ENCODE measurements around the gene RASA3. TPM values are rescaled to one million over a fixed set of nuclear protein-coding genes. Genes with fewer than 3 reads are reported as not detected.

Gene RASA3
- total and polyA plus RNA-seq, 12 donors, result 6.8 to 16.9 (median 10.3) TPM

GRCh38 chr13:114046431-114046975, 85.9 kb downstream of the RASA3 start:
- intact Hi-C loops (cut with DNase I), result no loop called here
- Histone ChIP-seq H3K27ac (no peak overlapping the region), H3K36me3 (peaks cover 0 to 46% (median 0%) of the 10 kb centered on the region in 9 donors), H3K4me1 (peaks cover 0 to 15% (median 4%) of the 10 kb centered on the region in 9 donors), H3K9me3 (peaks cover 0 to 7% (median 0%) of the 10 kb centered on the region in 11 donors), H3K27me3 (no peaks in the 10 kb centered on the region), H3K4me3 (no peak overlapping the region)
- no peak for DNase-seq
- no peak for ATAC-seq
- TF ChIP-seq CTCF (IDR thresholded peaks at IDR 0.05), result no peak
- 88 to 90% methylated on average over 14 of the region's 14 CpGs for WGBS, 2 donors

GRCh38 chr13:114045113-114045735, 87.2 kb downstream of the RASA3 start:
- intact Hi-C loops (cut with DNase I), result no loop called here
- WGBS, 2 donors, result 91 to 94% methylated on average over 21 of the region's 21 CpGs

GRCh38 chr13:114044486-114044885, 87.9 kb downstream of the RASA3 start:
- ATAC-seq (no peak), DNase-seq (no peak)
- WGBS, 2 donors, result 79 to 84% methylated on average over 13 to 14 of the region's 17 CpGs
- intact Hi-C loops (cut with DNase I), result no loop called here
- peaks cover 0 to 15% (median 4%) of the 10 kb centered on the region in 9 donors for H3K4me1 ChIP-seq
- H3K36me3 ChIP-seq, result peaks cover 0 to 34% (median 0%) of the 10 kb centered on the region in 9 donors
- no peaks in the 10 kb centered on the region for H3K27me3 ChIP-seq
- peak overlapping the region in 2 of 10 donors; percentile 15 to 40 for H3K27ac ChIP-seq
- H3K9me3 ChIP-seq, result peaks cover 0 to 7% (median 0%) of the 10 kb centered on the region in 11 donors
- TF ChIP-seq CTCF (IDR thresholded peaks at IDR 0.05), result no peak
- H3K4me3 ChIP-seq, result no peak overlapping the region

More at GRCh38 chr13:114045113-114045735, 87.2 kb downstream of the RASA3 start:
- peaks cover 0 to 7% (median 0%) of the 10 kb centered on the region in 11 donors for H3K9me3 ChIP-seq
- H3K36me3 ChIP-seq, result peaks cover 0 to 42% (median 0%) of the 10 kb centered on the region in 9 donors
- DNase-seq (no peak), ATAC-seq (no peak)
- no peak overlapping the region for H3K4me3 ChIP-seq
- peaks cover 0 to 15% (median 4%) of the 10 kb centered on the region in 9 donors for H3K4me1 ChIP-seq
- no peaks in the 10 kb centered on the region for H3K27me3 ChIP-seq
- no peak for TF ChIP-seq CTCF (IDR thresholded peaks at IDR 0.05)
- H3K27ac ChIP-seq, result peak overlapping the region in 2 of 10 donors; percentile 15 to 40

- Histone ChIP-seq H3K4me3 (no peak overlapping the region), H3K9me3 (peaks cover 0 to 7% (median 0%) of the 10 kb centered on the region in 11 donors), H3K27ac (peak overlapping the region in 2 of 10 donors; percentile 4 to 31), H3K36me3 (peaks cover 0 to 32% (median 0%) of the 10 kb centered on the region in 9 donors), H3K27me3 (no peaks in the 10 kb centered on the region), H3K4me1 (peaks cover 0 to 10% (median 0%) of the 10 kb centered on the region in 9 donors)
- DNase-seq, result peak in 1 of 2 donors; percentile 66
- ATAC-seq, result peak; percentile 59 to 91 (median 84)
- WGBS, 2 donors, result 84% methylated on average over 15 to 27 of the region's 37 CpGs
- intact Hi-C loops (cut with DNase I), result no loop called here
- TF ChIP-seq CTCF (IDR thresholded peaks at IDR 0.05), result peak in 4 of 9 donors; percentile 11 to 39 (median 21)
These were observed 88.9 kb downstream of the RASA3 start for GRCh38 chr13:114043421-114044053.

All from heart right ventricle (tissue), 16 donors.